ENCODE measurements around the gene CMTR1.
"Not testable (repeated sequence)": the region's sequence is repeated elsewhere in the genome, so short reads cannot be mapped to it uniquely, and the experiment has no call there.

The CMTR1 gene

DNA sequence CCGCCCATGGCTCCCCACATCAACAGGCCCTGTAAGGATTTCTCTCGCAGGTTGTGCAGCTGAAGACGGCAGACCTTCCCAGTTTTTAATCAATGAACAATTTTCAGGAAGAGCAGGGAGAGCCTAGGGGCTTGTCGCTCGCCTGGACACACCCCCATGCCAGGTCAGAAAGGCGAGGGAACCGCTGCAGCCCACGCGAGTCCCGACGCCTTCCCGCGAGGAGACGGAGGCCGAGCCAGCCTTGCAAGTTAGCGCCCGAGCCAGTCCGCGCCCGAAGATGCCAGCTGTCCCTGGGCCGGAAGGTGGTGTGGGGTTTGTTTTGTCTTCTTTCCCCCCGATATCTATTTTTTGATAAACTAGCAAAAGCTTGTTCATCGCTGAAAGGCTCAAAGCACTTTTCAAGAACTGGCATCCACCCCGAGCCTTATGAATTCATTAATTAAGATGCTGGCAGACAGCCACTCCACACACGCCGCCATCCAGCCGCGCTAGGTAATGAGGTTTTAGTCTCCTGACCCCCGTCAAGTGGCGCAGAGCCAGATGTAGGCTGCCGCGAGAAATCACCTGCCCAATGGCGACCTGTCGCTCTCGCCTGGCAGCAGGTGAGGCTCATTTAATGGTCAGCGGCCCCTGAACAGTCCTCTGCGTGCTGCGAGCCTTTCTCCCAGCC, 60.1 kb downstream of the CMTR1 start:
- no peak for DNase-seq (ENCODE audit: low read depth)

DNA sequence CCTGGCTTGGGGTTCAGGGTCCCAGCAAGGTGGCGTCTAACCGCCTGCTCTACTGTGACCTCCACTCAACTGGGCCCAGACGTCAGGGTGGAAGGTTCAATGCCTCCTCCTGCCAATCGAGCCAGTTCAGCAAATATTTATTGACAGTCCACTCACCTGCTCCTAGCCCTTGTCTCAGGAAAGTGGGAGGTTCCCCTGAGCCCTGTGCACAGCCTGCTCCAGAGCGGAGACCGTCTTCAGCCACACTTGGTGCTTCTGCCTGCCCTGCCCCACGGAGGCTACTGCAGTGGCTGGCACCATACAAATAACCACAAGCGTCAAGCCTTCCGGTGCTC, 60.6 kb downstream of the CMTR1 start:
- no peak for DNase-seq (ENCODE audit: low read depth)

DNA sequence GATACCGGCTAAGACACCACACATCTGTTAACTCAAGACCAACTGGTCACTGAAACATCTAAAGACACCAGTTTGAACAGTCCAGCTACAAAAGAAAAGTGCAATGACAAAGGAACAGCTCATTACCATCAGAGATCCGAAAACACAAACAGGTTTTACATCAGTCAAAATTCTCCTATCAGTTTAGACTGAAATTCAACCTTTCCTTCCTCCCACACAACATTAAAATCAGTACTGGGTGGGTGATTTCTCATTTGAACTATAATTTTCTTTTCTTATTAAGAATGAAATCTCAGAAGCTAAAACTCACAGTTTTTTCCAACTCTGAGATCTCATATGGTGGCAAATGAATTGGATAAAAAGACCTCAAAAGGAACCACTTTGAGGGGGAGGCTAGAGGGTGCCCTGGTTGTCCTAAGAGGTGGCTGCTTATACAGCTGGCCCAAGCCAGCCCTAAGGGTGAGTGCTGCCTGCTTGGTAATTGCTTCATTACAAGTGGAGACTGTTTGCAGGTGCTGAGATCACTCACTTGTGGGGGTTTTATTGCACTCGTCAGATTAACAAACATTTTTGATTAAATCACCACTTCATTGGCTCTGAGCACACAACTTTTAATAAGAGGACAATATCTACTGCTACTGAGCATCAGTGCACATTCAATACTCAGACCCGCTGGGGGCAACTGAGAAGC, 62.4 kb downstream of the CMTR1 start:
- DNase-seq (ENCODE audit: low read depth): no peak

GRCh38 chr6:37496951-37497885, 64.2 kb downstream of the CMTR1 start:
- no peak for DNase-seq (ENCODE audit: low read depth)

DNA sequence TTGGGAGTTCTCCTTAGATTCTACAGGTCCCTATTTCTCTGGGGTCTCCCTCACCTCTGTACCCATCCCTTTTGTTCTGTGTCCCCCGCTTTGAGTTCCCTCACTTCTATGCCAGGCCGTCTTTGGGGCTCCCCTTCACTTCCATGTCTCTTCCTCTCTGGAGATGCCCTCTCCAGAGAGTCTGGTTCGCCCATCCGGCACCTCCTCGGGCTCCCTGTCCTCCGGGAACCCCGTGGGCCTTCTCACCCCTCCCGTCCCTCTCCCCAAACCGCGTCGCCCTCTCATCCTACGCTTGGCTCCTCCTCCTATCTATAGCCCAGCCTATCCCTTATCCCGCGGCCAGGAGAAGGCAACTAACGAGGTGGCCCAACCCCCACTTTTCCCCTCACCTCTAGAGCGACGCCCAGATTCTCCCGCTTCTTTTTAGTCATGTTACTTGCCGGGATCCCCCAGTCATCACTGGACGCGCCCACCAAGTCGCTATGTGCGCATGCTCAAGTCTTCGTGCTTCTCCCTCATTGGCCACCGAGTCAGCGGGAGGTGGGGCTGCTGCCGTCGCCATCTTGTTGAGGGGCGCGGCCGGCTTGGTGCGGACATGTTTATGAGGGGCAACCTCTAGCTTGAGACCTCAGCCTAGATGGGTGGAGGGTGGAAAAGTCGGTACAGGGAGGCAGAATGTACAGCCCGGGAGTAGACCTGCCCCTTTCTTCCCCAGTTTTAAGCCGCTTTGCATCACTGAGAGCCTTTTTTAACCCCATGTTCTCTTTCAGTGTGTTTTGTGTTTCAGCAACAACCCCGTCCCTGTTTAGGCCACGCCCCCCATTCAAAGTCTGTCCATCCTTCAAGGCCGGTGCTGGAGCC, 66.6 kb downstream of the CMTR1 start, which contains the start of gene CCDC167:
Gene CCDC167, minus strand, starts transcription at position 461 of the 861 bp plus-strand sequence. Its CDS starts 30 bp downstream, at position 431.
- DNase-seq (ENCODE audit: low read depth): peak; percentile 97

DNA sequence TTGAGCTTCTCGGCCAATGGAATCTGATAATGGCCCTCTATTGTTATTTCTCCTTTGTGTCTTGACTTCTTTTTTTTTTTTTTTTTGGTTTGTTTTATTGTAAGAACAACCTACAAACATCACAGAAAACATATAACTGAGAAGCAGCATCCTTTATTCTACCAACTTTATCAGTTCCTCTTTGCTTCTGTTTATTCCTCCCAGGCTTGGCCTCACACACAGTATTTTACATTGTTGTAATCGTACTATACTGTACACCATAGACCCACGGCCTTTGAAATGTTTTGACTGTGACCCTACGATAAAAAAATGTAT, 67.2 kb downstream of the CMTR1 start:
- no peak for DNase-seq (ENCODE audit: low read depth)

- not testable (repeated sequence) for DNase-seq (ENCODE audit: low read depth)
Observed at GRCh38 chr6:37500904-37501303, 67.9 kb downstream of the CMTR1 start.

DNA sequence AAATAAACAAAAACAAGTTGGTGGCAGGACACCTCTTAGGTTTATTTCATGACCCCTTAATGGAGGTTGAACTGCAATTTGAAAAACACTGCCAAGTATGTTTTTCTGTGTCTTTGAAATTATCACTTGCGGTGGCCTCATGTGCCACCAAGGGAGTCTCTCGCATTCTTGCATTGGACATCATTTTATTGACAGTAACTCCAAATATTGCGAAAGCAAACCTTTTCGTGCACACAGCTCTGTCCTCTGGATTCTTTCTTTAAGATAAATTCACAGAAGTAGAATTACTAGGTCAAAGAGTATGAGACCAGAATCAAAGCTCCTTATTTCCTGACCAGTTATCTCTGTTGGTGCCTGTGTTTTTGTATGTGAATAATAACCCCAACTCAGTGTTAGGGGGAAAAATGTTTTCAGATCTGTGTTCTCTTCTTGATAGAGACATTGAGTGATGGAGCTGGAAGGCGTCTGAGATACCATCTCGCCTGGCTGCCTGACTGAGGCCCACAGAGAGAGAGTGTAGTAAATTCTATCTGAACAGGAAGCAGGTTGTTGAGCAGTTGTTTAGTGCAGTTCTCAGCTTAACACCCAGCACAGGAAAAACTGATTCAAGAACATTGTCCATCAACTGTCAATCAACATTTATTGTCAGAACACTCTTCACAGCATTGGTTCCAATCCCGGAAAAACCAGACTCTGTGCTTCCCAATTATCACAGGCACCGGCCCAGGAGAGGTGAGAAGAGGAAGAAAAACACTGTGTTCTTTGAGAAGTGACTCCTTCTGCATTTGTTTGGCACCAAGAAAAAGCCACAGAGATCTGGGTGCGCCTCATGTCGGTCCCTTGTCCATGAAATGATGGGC, 68.8 kb downstream of the CMTR1 start:
- DNase-seq (ENCODE audit: low read depth): no peak

GRCh38 chr6:37502703-37503291, 69.8 kb downstream of the CMTR1 start:
- no peak for DNase-seq (ENCODE audit: low read depth)

DNA sequence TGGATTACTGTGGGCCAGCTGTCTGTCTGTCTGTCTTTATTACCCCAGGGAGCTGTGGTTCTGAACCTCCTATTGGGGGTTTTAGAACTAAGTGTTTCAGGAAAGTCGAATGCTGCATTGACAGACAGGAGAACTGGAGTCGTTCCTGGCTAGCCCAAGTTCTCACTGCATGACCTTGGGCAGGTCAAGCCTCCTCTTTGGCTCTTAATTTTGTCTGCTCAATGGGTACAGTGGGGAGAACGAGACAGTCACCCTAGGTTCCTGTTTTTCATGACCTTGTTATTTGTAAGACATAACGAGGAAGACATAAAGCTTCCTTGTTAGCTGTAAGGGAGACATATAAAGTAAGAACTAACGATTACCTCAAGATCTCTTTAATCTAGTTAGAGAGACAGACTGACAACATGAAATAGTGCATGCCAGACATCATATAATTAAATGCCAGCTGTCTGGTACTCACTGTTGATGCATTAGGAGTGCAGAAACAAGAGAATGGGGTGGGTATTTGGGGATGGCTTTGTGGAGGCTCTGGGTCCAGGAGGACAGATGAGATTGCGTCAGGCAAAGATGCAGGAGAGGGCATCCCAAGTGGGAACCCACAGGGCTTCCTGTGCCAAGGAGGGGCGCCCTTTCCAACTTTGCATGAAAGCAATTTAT, 70.4 kb downstream of the CMTR1 start:
- no peak for DNase-seq (ENCODE audit: low read depth)

DNA sequence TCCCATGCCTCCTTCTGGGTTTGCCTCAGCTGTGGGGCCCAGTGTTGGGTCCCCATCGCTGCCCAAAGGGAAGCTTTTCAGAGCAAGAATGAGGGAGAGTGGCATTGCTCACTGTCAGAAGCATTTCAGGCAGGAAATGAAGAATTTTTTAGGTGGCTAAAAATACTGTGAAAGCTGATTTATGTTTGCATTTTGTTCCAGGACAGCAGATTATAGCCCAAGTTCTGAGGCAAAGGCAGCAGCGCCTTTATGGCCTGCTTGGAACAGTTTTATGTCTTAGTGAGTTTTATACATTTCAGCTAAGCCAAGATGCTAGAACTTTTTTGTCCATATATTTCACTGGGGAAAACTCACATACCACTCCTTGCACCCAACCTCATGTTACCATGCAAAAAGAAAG, 71.0 kb downstream of the CMTR1 start:
- no peak for DNase-seq (ENCODE audit: low read depth)

DNA sequence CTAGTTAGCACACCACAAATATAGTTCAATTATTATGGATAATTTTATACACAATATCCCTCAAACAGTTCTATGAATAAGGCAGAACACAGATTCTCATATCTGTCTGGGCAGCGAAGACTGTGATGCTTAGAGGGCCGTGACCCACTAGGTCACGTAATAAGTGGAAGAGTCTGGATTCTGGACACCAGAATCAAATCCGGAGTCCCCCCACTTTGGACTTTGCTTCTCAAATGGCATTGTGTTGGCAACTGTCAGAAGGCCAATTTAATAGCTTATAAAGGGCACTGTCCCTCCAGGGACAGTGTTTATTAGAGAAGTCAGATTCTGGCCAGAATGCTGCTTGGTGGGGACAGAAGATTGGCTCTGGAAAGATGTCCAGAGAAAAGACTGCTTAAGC, 73.5 kb downstream of the CMTR1 start:
- DNase-seq (ENCODE audit: low read depth): no peak

GRCh38 chr6:37507077-37507476, 74.1 kb downstream of the CMTR1 start:
- no peak for DNase-seq (ENCODE audit: low read depth)

- DNase-seq (ENCODE audit: low read depth): no peak
Observed at GRCh38 chr6:37507690-37508421, 74.8 kb downstream of the CMTR1 start.

DNA sequence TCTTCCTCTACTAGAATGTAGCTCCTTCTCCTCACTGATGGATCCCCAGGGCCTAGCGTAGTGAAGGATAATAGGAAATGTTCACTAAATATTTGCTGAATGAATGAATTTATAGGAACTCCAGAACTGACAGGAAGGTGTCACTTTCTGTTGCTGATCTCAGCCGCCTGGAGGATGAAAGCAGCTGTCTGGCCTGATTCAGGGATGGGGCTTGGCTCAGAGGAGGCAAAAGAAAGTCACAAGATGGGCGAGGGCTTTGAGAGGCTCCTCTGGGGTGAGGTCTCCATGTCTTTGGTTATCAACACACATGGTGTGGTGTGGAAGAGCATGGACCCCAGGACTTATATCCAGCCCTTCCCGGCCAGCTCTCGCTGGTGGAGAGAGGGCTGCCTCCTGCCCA, 78.2 kb downstream of the CMTR1 start:
- DNase-seq (ENCODE audit: low read depth): no peak

DNA sequence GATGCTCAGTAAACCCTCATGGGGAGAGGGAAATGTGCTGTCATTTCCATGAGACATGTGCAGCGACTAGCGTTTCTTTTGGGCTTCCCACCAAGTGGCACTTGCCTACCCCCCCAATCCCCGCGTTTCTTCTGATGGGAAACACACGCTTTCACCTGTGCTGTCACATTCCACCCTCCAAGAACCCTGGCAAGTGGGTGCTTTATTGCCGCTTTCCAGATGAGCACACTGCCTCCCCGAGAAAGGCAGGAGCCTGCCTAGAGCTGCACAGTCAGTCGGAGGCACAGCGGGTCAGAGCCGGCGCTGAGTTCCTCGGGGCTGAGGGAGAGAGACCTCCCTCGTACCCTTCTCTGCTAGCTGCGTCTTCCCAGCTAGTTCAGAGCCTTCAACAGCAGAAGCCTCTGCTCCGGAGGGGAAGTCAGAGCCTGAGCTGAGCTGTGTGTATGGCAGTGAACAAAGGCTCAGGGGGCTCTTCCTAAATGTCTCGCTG, 78.9 kb downstream of the CMTR1 start:
- DNase-seq (ENCODE audit: low read depth): no peak

DNA sequence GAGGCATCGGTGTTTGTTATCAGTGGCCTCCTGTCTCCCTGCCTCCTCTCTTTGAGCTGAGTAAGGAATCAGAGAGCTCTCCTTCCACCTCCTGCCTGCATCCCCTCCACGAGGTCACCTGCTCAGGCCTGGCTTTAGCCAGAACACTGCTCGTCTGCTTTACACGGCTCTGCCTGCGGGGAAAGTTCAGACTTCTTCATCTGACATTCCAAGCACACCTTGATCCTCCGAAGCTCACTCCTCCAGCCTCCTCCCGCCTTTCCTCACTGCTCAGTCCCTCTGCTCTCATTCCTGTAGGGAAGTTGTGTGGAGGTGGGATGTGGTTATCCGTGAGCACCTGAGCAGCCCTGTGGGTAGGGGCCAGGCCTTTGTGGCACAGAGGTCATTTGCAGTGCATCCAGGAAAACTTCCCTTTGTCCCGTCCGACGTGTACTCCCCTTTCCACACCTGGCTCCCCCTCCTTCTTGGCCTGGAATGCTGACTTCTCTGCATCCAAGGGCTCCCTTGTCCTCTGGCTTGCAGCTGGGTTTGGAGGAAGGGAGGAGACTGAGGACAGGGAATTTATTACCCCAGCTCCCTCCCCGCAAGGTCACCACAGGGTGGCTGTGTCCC, 79.5 kb downstream of the CMTR1 start:
- DNase-seq (ENCODE audit: low read depth): no peak

DNA sequence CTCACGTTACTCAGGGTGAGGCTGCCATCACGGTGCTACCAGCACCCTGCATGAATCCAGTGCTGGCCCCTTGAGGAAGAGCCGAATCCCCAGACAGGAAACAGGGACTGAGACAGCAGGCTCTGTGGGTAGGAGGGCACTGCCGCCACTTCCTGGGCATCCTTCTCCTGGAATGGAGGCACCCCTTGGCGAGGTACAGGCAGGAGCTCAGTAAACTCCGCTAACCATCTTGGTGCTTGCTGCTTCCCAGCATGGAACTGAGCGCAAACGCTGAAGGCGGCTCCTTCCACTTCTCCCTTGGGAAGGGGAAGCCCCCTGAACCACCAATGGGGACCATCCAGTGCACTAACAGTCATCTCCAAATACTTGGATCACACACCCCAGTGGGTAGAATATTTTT, 80.1 kb downstream of the CMTR1 start:
- no peak for DNase-seq (ENCODE audit: low read depth)

DNA sequence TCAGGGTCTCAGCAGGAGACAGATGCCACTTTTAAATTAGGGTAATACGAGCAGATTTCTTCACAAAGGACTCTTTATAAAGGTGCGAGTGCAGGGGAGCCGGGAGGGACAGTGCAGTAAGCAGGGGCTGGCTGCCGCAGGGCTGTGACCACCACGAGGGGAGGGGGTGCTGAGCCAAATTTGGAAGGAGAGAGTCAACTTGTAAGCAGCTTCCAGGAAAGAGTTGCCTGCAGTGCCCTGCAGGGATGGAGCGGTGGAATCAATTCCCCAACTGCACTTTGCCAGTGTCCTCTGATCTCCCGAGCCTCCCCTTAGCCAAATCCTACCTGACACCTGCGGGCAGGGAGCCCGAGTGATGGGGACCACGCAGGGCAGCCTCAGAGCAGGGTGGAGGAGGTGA, 80.6 kb downstream of the CMTR1 start:
- no peak for DNase-seq (ENCODE audit: low read depth)
